NCI-H2171 (cell line): ENCODE data around the gene UPF3B.
"Not testable (repeated sequence)": the region's sequence is repeated elsewhere in the genome, so short reads cannot be mapped to it uniquely, and the experiment has no call there.

Experiments
- DNase-seq: peaks from one replicate; lab custom pipeline; 2025; lab: John Stamatoyannopoulos, UW

UPF3B gene

GRCh38 chrX:119824221-119824620 lies 28.5 kb downstream of the UPF3B start:
- not testable (repeated sequence) for DNase-seq

- not testable (repeated sequence) for DNase-seq
Observed at GRCh38 chrX:119821703-119822102, 31.1 kb downstream of the UPF3B start.

- DNase-seq, result no peak
Observed at GRCh38 chrX:119817130-119817690, 35.6 kb downstream of the UPF3B start.

- no peak for DNase-seq
Observed at GRCh38 chrX:119816300-119816699, 36.5 kb downstream of the UPF3B start.

GRCh38 chrX:119809185-119809666 lies 43.5 kb downstream of the UPF3B start:
- no peak for DNase-seq

- not testable (repeated sequence) for DNase-seq
Observed at GRCh38 chrX:119808461-119808860, 44.3 kb downstream of the UPF3B start.

GRCh38 chrX:119802546-119802945 lies 50.2 kb downstream of the UPF3B start:
- DNase-seq, result no peak

- DNase-seq, result no peak
Observed at GRCh38 chrX:119801253-119802221, 51.2 kb downstream of the UPF3B start.

- DNase-seq, result peak; percentile 79
Observed at GRCh38 chrX:119791437-119792231, 61.1 kb downstream of the UPF3B start, which contains the start of gene RPL39. RPL39 (minus strand) TSS chrX:119791630; CDS start chrX:119791576, 54 bp downstream.

GRCh38 chrX:119790977-119791436 lies 61.8 kb downstream of the UPF3B start:
- DNase-seq, result no peak

GRCh38 chrX:119784747-119785446 lies 67.9 kb downstream of the UPF3B start:
- DNase-seq, result no peak
